HG02623 (cell line): ENCODE data around the gene PFAS.

ENCODE experiments used
- ATAC-seq: cut with Tn5 transposase; IDR thresholded peaks from one replicate; pipeline ENCODE4 v1.9.1; 2021; ENCODE audit warnings: moderate library complexity; ENCODE audit not compliant: unreplicated experiment

Gene PFAS

GRCh38 chr17:8267480-8268147 lies 18.5 kb downstream of the PFAS start:
- no peak for ATAC-seq

GRCh38 chr17:8268550-8269298 lies 19.6 kb downstream of the PFAS start:
- ATAC-seq: no peak

GRCh38 chr17:8272421-8272820 lies 23.3 kb downstream of the PFAS start:
- no peak for ATAC-seq

GRCh38 chr17:8273884-8274444 lies 24.9 kb downstream of the PFAS start:
- ATAC-seq: no peak

DNA sequence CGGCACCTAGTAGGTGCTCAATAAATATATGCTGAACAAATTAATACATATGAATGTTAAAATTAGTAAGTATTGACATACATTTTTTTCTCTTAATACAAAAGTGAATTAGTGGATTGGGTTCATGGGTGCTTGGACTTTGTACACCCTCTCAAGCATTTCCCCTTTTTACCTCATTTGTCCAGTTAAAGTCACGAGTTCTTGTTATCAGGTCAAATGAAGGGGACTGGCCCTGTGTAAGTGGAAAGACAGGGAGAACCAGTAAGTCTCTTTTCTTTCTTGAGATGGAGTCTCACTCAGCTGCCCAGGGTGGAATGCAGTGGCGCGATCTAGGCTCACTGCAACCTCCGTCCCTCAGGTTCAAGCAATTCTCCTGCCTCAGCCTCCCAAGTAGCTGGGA lies 25.7 kb downstream of the PFAS start:
- no peak for ATAC-seq

- ATAC-seq: no peak
Observed at GRCh38 chr17:8275421-8276290, 26.6 kb downstream of the PFAS start.

DNA sequence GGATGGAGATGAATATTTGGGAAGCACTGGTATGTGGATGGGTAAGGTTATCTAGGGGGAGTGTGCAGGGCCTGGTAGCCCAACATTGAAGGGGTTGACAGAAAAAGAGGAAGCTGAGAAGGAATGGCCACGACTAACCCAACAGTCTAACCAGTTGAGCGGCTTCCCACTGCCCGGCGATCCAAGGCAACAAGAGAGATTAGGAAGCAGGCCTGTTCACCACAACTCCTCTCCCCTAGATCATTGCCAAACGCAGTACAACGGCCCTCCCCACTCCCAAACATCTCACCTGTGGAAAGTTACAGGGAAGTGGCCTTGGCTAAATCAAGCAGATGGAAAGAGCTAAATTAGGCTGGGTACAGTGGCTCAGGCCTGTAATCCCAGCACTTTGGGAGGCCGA lies 28.2 kb downstream of the PFAS start:
- ATAC-seq: no peak

DNA sequence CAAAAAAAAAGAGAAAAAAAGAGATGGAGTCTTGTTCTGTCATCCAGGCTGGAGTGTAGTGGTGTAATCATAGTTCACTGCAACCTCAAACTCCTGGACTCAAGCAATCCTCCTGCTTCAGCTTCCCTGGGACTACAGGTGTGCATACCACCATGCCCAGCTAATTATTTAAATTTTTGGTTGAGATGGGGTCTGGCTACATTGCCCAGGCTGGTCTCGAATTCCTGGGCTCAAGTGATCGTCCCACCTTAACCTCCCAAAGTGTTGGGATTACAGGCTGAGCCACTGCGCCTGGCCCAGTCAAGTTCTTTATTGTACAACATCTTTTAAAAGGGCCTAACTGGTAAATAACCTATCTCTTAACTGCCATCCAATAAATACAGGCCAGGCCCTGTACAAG lies 33.3 kb downstream of the PFAS start:
- ATAC-seq: no peak

DNA sequence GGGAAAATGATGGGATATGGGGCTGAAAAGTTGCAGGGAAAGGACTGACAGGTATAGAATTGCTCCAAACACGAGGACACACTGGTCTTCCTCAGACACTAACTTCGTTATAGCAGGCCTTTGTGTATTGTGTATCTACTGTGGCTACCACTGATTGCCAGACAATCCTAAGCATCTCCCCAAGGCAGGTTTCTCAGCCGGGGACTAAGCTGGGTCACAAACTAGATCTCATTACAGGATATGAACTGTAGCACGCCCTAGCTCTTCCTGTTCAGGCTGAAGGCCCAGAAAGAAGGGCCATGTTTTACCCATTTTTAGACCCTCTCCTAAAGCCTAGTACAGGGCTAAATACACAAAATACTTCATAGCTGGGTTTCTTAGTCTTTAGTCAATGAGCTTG lies 34.3 kb downstream of the PFAS start:
- ATAC-seq: no peak

GRCh38 chr17:8284126-8284525 lies 35.0 kb downstream of the PFAS start:
- ATAC-seq: no peak

- ATAC-seq: no peak
Observed at GRCh38 chr17:8285270-8286181, 36.4 kb downstream of the PFAS start.

- no peak for ATAC-seq
Observed at GRCh38 chr17:8287651-8288335, 38.7 kb downstream of the PFAS start.

DNA sequence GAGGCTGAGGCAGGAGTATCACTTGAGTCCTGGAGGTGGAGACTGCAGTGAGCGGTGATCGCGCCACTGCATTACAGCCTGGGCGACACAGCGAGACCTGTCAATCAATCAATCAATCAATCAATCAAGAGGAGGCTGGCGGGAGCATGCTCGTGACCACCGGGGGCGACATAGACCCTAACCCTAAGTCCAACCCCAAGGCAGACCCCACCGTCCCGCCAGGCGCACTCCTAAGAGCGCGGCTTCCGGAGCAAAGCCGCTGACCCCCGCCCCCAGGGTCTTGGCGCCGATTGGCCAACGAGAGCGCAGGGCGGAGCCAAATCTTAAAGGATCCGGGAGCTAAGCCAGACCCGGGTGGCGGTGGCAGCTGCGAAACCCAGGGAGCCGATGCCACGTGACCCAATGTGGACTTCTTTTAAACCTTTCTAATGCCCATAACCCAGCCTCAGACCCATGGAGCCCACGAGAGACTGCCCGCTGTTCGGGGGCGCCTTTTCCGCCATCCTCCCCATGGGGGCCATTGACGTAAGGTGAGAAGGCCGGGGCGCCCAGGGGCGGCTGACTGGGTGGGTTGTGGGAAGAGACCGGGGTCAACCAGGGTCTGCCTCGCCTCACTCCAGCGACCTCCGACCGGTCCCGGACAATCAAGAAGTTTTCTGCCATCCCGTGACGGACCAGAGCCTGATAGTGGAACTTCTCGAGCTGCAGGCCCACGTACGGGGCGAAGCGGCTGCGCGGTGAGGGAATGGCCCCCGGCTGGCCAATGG lies 39.4 kb downstream of the PFAS start, which contains the start of gene RANGRF:
RANGRF (plus strand) TSS at position 335 of the 767 bp plus-strand sequence; CDS start at position 454, 119 bp downstream.
- ATAC-seq: peak; percentile 75

DNA sequence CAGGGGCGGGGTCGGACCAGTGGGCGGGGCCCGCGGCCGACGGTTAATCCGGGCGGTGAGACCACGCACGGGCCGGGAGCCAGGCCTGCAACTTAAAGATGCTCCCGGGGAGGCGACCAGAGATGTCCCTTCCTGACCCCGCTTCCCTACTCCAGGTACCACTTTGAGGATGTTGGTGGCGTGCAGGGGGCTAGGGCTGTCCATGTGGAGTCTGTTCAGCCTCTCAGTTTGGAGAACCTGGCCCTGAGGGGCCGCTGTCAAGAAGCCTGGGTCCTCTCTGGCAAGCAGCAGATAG lies 40.0 kb downstream of the PFAS start:
- no peak for ATAC-seq

GRCh38 chr17:8290043-8290442 lies 41.0 kb downstream of the PFAS start:
- ATAC-seq: no peak

DNA sequence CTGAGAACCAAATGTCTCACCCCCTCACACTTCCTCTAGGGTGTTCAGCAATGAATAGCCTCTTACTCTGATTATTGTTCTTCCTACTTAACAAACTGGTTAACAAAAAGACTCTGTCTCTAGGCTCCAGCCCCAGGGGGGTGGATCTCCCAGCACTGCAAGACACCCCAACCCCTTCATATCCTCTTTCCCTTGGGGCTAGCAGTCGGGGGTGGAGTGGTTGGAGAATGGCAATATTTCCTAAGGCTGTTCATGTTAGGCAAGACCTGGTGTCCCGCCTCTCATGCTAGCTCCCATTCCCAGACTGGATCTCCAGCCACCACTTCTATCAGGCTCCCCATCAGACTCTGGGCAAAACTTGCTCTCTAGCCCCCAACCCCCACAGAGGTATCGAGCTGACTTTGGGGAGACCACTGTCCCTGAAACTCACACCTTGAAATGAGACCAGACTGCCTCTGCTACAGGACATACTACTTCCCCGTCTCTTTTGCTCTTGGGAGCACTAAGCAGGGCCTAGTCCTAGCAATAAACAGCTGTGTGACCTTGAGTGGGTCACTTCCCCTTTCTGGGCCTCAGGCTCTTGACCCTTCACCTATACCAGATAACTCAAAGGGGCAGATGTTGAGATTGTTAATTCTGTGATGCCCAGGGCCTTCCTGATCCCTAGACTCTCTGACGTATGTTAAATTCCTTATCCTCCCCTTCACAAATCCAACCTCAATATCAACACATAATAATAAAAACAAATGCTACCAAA lies 43.7 kb downstream of the PFAS start:
- no peak for ATAC-seq

- no peak for ATAC-seq
Observed at GRCh38 chr17:8294361-8294760, 45.3 kb downstream of the PFAS start.

DNA sequence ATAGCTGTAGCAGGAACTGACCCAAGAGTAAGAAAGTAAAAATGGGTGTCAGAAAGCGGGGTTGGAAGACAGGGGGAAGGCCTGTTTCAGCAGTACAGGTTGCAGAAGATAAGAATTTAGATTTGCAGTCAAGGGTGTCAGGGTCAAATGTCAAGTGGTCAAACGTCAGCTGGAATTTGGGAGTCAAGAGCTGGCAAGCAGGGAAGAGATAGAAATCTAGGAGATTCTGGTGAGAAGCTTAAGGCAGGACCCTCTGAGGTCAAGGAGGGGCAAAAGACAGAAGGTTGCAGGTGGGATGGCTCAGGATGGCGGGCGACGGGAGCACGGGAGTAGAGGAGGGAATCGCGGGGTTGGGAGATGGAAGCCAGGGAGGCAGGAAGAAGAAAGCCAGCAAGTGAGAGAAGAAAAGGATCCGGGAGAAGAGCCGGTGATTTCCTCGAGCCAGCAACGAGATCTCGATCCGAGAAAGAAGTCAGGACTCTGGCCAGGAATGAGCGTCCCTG lies 45.8 kb downstream of the PFAS start:
- ATAC-seq: no peak
